Measurements from ENCODE around the gene TMEM248. TPM values are rescaled to one million over a fixed set of nuclear protein-coding genes. Genes with fewer than 3 reads are reported as not detected.

TMEM248 gene
- total and polyA plus RNA-seq, 2 of the 8 experiments (the other 6 are each of a cell fraction or from before 2014, with no cell fraction given) = 63.6 to 126 TPM

GRCh38 chr7:66958538-66959350 is 37.7 kb downstream of the TMEM248 start (continued):
- no peak for TF ChIP-seq PHF8 (conservative IDR thresholded peaks at IDR 0.05; ENCODE audit: low read depth, low read length)

All from H1 (cell line).